ENCODE results near the gene HENMT1.

The HENMT1 gene

DNA sequence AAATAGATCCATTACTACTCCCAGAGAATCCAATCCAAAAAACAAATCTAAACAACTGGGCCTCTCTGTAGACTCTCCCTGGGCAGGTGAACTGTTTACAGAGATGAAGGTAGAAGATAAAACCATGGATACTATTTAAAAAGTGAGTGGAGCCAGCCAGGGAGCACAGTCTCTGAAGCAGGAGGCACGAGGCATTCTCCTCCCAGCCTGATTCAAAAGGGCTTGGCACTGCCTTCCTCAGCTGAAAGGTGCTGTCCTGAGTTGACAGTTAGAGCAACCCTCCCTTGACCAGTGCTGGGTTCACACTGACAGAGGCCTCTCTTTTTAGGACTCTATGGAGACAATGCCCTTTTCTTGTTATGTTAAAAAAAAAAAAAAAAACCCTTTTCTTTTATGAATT lies 36.8 kb downstream of the HENMT1 start:
- DNase-seq: no peak

DNA sequence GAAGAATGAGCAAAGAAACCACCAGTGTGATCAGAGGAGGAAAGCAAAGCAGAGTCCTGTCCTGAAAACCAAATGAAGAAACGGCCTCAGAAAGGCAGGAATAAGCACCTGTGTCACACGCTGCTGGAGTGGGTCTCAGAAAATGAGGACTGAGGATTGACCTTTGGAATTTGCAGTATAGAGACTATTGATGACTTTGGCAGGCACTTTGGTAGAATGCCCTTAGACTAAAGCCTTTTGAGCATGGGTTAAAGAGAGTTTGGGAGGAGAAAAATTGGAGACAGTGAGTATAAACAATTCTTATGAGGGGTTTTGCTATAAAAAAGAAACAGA lies 43.2 kb downstream of the HENMT1 start:
- DNase-seq: no peak

DNA sequence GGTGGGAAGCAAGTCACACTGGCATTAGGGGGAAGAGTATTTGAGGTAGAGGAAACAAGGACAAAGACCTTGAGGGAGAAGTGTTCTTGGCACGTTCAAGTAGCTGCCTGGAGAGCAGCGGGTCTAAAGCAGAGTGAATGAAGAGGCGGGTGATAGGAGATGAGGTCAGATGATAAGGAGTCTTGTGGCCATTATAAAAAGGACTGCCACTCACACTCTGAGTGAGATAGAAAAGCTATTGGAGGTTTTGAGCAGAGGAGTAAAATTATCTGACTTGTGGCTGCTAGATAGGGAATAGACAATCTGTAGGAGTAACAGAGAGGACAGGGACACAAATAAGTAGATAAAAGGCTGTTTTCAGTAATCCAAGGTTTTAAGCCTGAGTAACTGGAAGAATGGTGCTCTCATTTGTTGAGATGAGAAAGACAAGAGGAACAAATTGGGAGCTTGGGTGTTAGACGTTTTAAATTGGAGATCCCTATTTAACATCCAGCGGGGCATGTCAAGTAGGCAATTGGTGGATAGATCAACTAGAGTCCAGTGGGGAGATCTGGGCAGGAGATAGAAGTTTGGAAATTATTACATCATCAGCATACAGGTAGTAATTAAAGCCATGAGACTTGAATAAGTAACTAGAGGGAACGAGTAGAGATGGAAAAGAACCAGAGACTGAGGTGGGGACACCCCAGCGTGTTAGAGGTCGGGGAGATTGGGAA lies 43.7 kb downstream of the HENMT1 start:
- no peak for DNase-seq

GRCh38 chr1:108615544-108615943 lies 45.3 kb downstream of the HENMT1 start:
- no peak for DNase-seq

DNA sequence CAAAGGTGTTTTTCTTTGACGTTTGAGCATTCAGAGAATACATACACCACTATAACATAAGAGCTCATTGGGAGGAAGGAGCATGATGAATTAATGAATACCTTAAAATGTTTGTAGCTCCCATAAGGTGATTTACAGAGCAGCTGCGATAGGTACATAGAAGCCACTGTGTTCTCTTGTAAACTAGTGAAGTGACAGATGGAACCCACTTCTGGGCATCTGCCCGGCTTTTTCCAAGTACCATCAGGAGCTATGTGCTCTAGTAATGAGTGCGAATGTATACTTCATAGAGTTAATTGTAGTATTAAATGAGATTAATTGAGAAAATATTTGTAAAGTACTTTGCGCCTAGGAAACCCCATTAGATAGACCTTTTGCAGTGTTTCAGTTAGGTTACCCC lies 48.4 kb downstream of the HENMT1 start:
- no peak for DNase-seq

- no peak for DNase-seq
Observed at GRCh38 chr1:108611984-108612383, 48.9 kb downstream of the HENMT1 start.

- DNase-seq: no peak
Observed at GRCh38 chr1:108610073-108610472, 50.8 kb downstream of the HENMT1 start.

DNA sequence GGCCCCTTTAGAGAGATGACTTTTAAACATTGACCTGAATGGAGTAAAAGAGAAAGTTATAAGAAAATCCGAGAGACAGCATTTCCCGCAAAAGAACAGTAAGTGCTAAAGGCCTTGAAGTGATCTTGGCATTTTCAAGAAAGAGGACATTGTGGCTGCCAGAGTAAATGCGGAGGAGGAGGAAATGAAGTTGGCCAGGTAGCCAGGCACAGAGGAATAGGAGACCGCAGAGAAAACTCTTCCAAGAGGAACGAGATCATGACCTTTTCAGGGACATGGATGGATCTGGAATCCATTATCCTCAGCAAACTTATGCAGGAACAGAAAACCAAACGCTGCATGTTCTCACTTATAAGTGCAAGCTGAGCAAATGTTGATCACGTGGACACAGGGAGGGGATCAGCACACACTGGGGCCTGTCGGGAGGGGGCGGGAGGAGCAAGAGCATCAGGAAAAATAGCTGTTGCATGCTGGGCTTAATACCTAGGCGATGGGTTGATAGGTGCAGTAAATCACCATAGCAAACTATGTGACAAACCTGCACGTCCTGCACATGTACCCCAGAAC lies 51.3 kb downstream of the HENMT1 start:
- no peak for DNase-seq

DNA sequence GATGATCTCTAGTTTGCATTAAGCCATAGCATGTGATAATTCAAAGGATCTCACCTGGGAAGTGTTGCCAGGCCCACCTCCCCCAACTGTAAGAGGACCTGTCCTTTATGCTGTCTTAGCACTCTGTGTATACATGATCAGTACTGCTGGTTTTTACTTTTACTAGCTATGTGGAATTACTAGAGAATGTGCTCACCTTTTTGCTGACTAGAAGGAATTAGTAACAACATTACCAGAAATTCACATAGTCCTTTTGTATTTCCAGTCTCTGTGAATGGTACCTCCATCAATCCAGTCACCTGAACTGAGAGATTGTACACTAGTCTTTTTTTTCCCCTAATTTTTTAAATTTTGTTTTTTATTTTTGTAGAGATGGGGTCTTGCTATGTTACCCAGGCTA lies 54.4 kb downstream of the HENMT1 start:
- no peak for DNase-seq

DNA sequence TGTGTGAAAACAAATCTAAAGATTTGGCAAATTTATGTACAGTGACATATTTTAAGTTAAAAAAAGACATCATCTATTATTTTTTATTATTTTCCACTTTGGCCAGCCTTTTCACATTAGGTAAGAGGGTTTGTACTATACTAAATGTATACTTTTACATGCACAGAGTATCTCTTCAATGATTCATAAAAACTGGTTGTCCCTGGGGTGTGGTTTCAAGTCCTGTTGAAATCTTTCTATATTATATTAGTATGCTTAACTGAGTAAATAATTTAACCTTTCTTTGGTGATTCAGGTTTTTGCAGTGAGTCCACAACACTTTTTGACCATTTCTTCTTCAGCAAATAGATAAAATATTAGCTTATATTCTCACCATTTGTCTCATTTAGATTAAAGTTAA lies 55.3 kb downstream of the HENMT1 start:
- DNase-seq: no peak

- no peak for DNase-seq
Observed at GRCh38 chr1:108601708-108602410, 59.0 kb downstream of the HENMT1 start.

DNA sequence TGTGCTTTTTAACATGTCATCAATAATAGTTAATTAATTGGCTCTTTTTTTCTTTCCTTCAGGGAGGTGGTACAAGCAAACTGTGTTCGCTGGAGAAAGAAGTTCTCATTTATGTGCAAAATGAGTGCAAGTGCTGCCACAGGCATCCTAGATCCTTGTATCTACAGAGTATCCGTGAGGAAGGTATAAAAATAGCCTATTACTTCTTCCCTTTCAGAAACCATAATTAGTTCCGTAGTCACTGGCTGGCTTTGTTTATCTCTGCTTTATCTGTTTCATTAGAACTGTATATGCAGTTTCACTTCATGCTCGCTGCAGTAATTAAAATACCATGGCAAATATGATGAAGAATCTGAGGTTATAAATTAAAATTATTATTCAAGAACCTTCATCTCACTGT lies 60.4 kb downstream of the HENMT1 start:
- no peak for DNase-seq

- DNase-seq: no peak
Observed at GRCh38 chr1:108598340-108598739, 62.6 kb downstream of the HENMT1 start.

Measured in CD4-positive, alpha-beta T cell treated with Interleukin-12 subunit alpha and Interleukin-12 subunit beta, for 1 hour (primary cell).